GM21717 (cell line): ENCODE measurements around the gene CHIC2.
"Not testable (repeated sequence)": the region's sequence is repeated elsewhere in the genome, so short reads cannot be mapped to it uniquely, and the experiment has no call there.

Experiments used
- ATAC-seq: cut with Tn5 transposase; IDR thresholded peaks from one replicate; pipeline ENCODE4 v1.9.1; 2021; ENCODE audit warnings: mild to moderate bottlenecking, moderate library complexity; ENCODE audit not compliant: unreplicated experiment

CHIC2 gene

GRCh38 chr4:54064317-54065111, at the start of gene CHIC2:
Gene CHIC2 (minus strand): TSS chr4:54064605. CDS start chr4:54064300, 305 bp downstream.
- peak; percentile 96 for ATAC-seq

GRCh38 chr4:54113206-54113605, 48.8 kb upstream of the CHIC2 start:
- not testable (repeated sequence) for ATAC-seq

- no peak for ATAC-seq
These were observed 45.6 kb upstream of the CHIC2 start for GRCh38 chr4:54110019-54110416.

- no peak for ATAC-seq
These were observed 45.0 kb upstream of the CHIC2 start for GRCh38 chr4:54109241-54110018.

- ATAC-seq, result no peak
These were observed 43.7 kb upstream of the CHIC2 start for GRCh38 chr4:54107951-54108748.

- no peak for ATAC-seq
These were observed 40.5 kb upstream of the CHIC2 start for GRCh38 chr4:54104907-54105306.

- ATAC-seq, result no peak
These were observed 38.8 kb upstream of the CHIC2 start for GRCh38 chr4:54103190-54103574.

- no peak for ATAC-seq
These were observed 38.2 kb upstream of the CHIC2 start for GRCh38 chr4:54102531-54103106.

- ATAC-seq, result no peak
These were observed 37.0 kb upstream of the CHIC2 start for GRCh38 chr4:54101190-54102041.

GRCh38 chr4:54100595-54101189, 36.3 kb upstream of the CHIC2 start:
- no peak for ATAC-seq

GRCh38 chr4:54099748-54100574, 35.6 kb upstream of the CHIC2 start, which contains the start of gene GSX2:
Gene GSX2 (plus strand): TSS chr4:54100163. CDS start chr4:54100345, 182 bp downstream.
- ATAC-seq, result no peak

- ATAC-seq, result no peak
These were observed 34.9 kb upstream of the CHIC2 start for GRCh38 chr4:54099287-54099747.

- ATAC-seq, result no peak
These were observed 34.0 kb upstream of the CHIC2 start for GRCh38 chr4:54098375-54098774.

- no peak for ATAC-seq
These were observed 32.7 kb upstream of the CHIC2 start for GRCh38 chr4:54097152-54097551.

- no peak for ATAC-seq
These were observed 32.0 kb upstream of the CHIC2 start for GRCh38 chr4:54096295-54096962.

- ATAC-seq, result no peak
These were observed 30.9 kb upstream of the CHIC2 start for GRCh38 chr4:54095110-54095825.

- no peak for ATAC-seq
These were observed 30.0 kb upstream of the CHIC2 start for GRCh38 chr4:54094451-54094850.
